Osteoblast (primary cell): ENCODE data around the gene BICRA. TPM values are rescaled to one million over a fixed set of nuclear protein-coding genes. Genes with fewer than 3 reads are reported as not detected.
A peak's percentile ranks its signal among the peaks of the same experiment; 100 is the strongest.

Experiments used
- DNase-seq: peaks from one replicate; pipeline ENCODE4 v3.0.0; 2011; ENCODE audit warnings: low spot score, mixed read lengths; ENCODE audit not compliant: insufficient read length; ENCODE audit errors: missing footprints
- H2AFZ ChIP-seq: 2 replicates; pipeline ENCODE4 v1.6.0; 2011; ENCODE audit warnings: mild to moderate bottlenecking, low read length
- H3K27ac ChIP-seq: 2 replicates; pipeline ENCODE4 v1.5.1; 2011; ENCODE audit warnings: mild to moderate bottlenecking, low read depth, low read length, moderate library complexity
- H3K27me3 ChIP-seq: 2 replicates; pipeline ENCODE4 v1.6.0; 2012; ENCODE audit warnings: mild to moderate bottlenecking, control low read depth, inconsistent platforms, low read length, moderate library complexity; ENCODE audit not compliant: insufficient read depth
- H3K36me3 ChIP-seq: 2 replicates; pipeline ENCODE4 v1.5.1; 2011; ENCODE audit warnings: mild to moderate bottlenecking, low read length, control low read depth, moderate library complexity; ENCODE audit not compliant: insufficient read depth
- H3K4me1 ChIP-seq: 2 replicates; pipeline ENCODE4 v1.5.1; 2011; ENCODE audit warnings: mild to moderate bottlenecking, low read length, control low read depth, moderate library complexity; ENCODE audit not compliant: insufficient read depth
- H3K4me2 ChIP-seq: 2 replicates; pipeline ENCODE4 v1.6.0; 2011; ENCODE audit warnings: mild to moderate bottlenecking, low read length; ENCODE audit not compliant: insufficient read depth
- H3K4me3 ChIP-seq: fragments of 200-600 bp; sonication (generic); 3 replicates; pipeline ENCODE4 v1.5.1; 2012; ENCODE audit warnings: mild to moderate bottlenecking, low read length, inconsistent platforms; ENCODE audit not compliant: insufficient read depth
- H3K79me2 ChIP-seq: 2 replicates; pipeline ENCODE4 v1.6.0; 2012; ENCODE audit warnings: mild to moderate bottlenecking, low read length, control low read depth, inconsistent platforms; ENCODE audit not compliant: insufficient read depth
- H3K9me3 ChIP-seq: 2 replicates; pipeline ENCODE4 v1.5.1; 2011; ENCODE audit warnings: low read depth, low read length, control low read depth
- H4K20me1 ChIP-seq: 2 replicates; pipeline ENCODE4 v1.6.0; 2012; ENCODE audit warnings: mild to moderate bottlenecking, low read length, control low read depth; ENCODE audit not compliant: insufficient read depth
- total RNA-seq: library from RNA; depleted of rRNA; stranded (reverse); fragments of >200 nt; gene quantifications from 2 replicates; pipeline ENCODE4 v1.2.3, GENCODE V29; 2012
- TF ChIP-seq, protein P1 (sequence below): IDR thresholded peaks from 2 replicates; pipeline ENCODE4 v1.5.1; 2011; ENCODE audit warnings: mild to moderate bottlenecking, low read depth, low read length, moderate library complexity; ENCODE audit errors: extremely low read depth

The BICRA gene
- total RNA-seq, 1 donor: 4.7 TPM

- no peak for DNase-seq
- H3K4me2 ChIP-seq: no peak overlapping the region
- H3K4me3 ChIP-seq: no peak overlapping the region
- no peak overlapping the region for H3K27ac ChIP-seq
- H2AFZ ChIP-seq: no peak overlapping the region
- no peaks in the 10 kb centered on the region for H3K9me3 ChIP-seq
- H3K4me1 ChIP-seq: peaks cover 19% of the 10 kb centered on the region
- H3K36me3 ChIP-seq: peaks cover 4% of the 10 kb centered on the region
- peaks cover 98% of the 10 kb centered on the region for H3K79me2 ChIP-seq
- TF ChIP-seq, protein P1, sequence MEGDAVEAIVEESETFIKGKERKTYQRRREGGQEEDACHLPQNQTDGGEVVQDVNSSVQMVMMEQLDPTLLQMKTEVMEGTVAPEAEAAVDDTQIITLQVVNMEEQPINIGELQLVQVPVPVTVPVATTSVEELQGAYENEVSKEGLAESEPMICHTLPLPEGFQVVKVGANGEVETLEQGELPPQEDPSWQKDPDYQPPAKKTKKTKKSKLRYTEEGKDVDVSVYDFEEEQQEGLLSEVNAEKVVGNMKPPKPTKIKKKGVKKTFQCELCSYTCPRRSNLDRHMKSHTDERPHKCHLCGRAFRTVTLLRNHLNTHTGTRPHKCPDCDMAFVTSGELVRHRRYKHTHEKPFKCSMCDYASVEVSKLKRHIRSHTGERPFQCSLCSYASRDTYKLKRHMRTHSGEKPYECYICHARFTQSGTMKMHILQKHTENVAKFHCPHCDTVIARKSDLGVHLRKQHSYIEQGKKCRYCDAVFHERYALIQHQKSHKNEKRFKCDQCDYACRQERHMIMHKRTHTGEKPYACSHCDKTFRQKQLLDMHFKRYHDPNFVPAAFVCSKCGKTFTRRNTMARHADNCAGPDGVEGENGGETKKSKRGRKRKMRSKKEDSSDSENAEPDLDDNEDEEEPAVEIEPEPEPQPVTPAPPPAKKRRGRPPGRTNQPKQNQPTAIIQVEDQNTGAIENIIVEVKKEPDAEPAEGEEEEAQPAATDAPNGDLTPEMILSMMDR: no peak
- H4K20me1 ChIP-seq: peaks cover 71% of the 10 kb centered on the region
- no peaks in the 10 kb centered on the region for H3K27me3 ChIP-seq
Measured at GRCh38 chr19:47615230-47615629, 6.3 kb downstream of the BICRA start.

GRCh38 chr19:47615714-47616113 lies 6.8 kb downstream of the BICRA start:
- peaks cover 71% of the 10 kb centered on the region for H4K20me1 ChIP-seq
- H2AFZ ChIP-seq: no peak overlapping the region
- no peaks in the 10 kb centered on the region for H3K27me3 ChIP-seq
- peaks cover 15% of the 10 kb centered on the region for H3K4me1 ChIP-seq
- no peak overlapping the region for H3K4me2 ChIP-seq
- TF ChIP-seq, protein P1: no peak
- H3K27ac ChIP-seq: no peak overlapping the region
- DNase-seq: peak; percentile 60
- H3K9me3 ChIP-seq: no peaks in the 10 kb centered on the region
- H3K4me3 ChIP-seq: no peak overlapping the region
- peaks cover 5% of the 10 kb centered on the region for H3K36me3 ChIP-seq
- H3K79me2 ChIP-seq: peaks cover 98% of the 10 kb centered on the region

DNA sequence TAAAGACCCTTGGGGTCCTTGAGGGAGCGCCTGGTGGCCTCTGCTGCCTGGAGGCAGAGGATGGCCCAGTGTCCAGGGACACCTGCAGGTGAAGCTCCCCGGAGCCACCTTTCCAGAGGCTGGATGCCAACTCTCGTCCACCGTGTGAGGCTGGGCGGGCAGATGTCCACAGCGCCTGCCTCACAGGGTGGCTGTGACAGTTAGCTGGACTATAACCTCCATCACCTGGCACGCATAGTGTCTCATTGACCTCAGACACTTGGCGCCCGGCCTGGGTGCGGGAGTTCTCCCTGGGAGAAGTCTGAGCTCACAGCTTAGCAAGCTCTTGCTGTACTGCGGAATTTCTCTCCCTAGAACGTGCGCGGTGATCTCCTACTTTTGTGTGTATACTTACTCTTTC lies 9.8 kb downstream of the BICRA start:
- Histone ChIP-seq H3K27ac (peak overlapping the region; percentile 28), H3K4me1 (no peaks in the 10 kb centered on the region), H3K79me2 (peaks cover 90% of the 10 kb centered on the region), H2AFZ (no peak overlapping the region), H3K36me3 (peaks cover 10% of the 10 kb centered on the region), H3K9me3 (no peaks in the 10 kb centered on the region), H3K4me3 (no peak overlapping the region), H4K20me1 (peaks cover 57% of the 10 kb centered on the region), H3K4me2 (no peak overlapping the region), H3K27me3 (no peaks in the 10 kb centered on the region)
- TF ChIP-seq, protein P1: no peak
- peak; percentile 79 for DNase-seq

GRCh38 chr19:47619763-47620162 lies 10.8 kb downstream of the BICRA start:
- Histone ChIP-seq H3K79me2 (peaks cover 90% of the 10 kb centered on the region), H3K4me2 (no peak overlapping the region), H3K36me3 (peaks cover 9% of the 10 kb centered on the region), H3K4me1 (no peaks in the 10 kb centered on the region), H4K20me1 (peaks cover 51% of the 10 kb centered on the region), H3K27ac (no peak overlapping the region), H3K27me3 (no peaks in the 10 kb centered on the region), H3K9me3 (no peaks in the 10 kb centered on the region), H2AFZ (no peak overlapping the region), H3K4me3 (no peak overlapping the region)
- TF ChIP-seq, protein P1: no peak
- peak; percentile 73 for DNase-seq
